COLO668 (cell line): Measurements from ENCODE around the gene ANGPTL2.

Experiments used
- DNase-seq: peaks from one replicate; lab custom pipeline; 2025; ENCODE audit not compliant: unreplicated experiment; lab: John Stamatoyannopoulos, UW

ANGPTL2 gene

GRCh38 chr9:127053057-127053821, 69.2 kb downstream of the ANGPTL2 start:
- no peak for DNase-seq

GRCh38 chr9:127051881-127052595, 70.4 kb downstream of the ANGPTL2 start:
- DNase-seq, result no peak

GRCh38 chr9:127050591-127051001, 71.8 kb downstream of the ANGPTL2 start:
- DNase-seq, result no peak

GRCh38 chr9:127050152-127050551, 72.3 kb downstream of the ANGPTL2 start:
- DNase-seq, result no peak

GRCh38 chr9:127049581-127049980, 72.9 kb downstream of the ANGPTL2 start:
- DNase-seq, result no peak

GRCh38 chr9:127049044-127049443, 73.4 kb downstream of the ANGPTL2 start:
- no peak for DNase-seq

GRCh38 chr9:127047971-127048370, 74.5 kb downstream of the ANGPTL2 start:
- no peak for DNase-seq

- DNase-seq, result no peak
Observed at GRCh38 chr9:127045148-127045547, 77.3 kb downstream of the ANGPTL2 start.

- no peak for DNase-seq
Observed at GRCh38 chr9:127039492-127039891, 82.9 kb downstream of the ANGPTL2 start.

GRCh38 chr9:127038531-127038930, 83.9 kb downstream of the ANGPTL2 start:
- DNase-seq, result no peak
